NCI-H226 (cell line): ENCODE results near the gene GOLGB1.

Source experiments
- DNase-seq: peaks from one replicate; pipeline ENCODE4 v3.0.0-alpha.2; 2015

GOLGB1 gene

DNA sequence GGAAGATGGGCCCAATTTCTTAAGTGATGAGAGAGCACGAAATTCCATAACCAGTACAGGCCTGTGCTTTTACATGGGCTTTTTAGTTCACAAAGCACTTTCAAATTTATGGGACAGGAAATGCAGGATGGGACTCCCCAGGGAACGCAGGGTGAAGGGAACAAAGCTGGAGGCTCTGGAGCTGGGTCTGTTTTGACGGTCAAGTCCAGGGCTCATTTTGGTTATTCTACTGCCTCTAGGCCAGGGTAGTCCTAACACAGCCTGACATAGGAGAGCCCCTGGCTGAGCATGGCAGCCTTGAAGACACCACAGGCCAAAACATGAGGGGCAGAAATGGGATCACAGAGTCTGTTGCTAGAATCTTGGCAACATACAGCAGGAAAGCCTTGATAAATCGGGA is 122.3 kb downstream of the GOLGB1 start:
- DNase-seq, result no peak

- no peak for DNase-seq
Measured at GRCh38 chr3:121626495-121626894, 123.0 kb downstream of the GOLGB1 start.

DNA sequence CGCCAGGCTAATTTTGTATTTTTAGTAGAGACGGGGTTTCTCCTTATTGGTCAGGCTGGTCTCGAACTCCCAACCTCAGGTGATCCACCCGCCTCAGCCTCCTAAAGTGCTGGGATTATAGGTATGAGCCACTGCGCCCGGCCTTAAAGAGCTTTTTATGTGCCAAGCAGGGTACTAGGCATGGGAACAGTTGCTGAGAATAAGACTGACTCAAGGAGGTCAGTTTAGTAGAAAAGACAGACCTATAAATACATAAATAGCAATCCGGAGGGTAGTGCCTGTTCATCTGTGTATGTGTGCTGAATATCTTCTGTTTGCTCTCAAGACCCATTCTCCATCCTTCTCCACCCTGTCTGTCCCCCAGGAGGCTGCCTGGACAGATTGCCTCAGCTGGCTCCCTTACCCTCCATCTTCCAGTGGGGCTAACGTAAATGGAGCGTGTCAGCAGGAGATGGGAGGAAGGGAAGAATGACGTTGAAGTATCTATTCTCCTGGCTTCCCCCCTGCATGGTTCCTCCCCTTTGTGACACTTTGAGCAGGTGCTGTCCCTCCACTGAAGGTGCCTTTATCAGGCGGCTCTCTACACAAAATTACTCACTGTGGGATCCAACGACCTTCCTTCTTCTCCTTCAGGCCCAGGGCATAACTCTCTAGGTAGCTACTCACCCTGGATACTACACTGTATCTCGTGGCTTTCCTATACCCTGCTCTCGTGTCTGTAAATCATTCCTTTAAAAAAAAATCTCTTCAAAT is 125.2 kb downstream of the GOLGB1 start:
- DNase-seq, result no peak

DNA sequence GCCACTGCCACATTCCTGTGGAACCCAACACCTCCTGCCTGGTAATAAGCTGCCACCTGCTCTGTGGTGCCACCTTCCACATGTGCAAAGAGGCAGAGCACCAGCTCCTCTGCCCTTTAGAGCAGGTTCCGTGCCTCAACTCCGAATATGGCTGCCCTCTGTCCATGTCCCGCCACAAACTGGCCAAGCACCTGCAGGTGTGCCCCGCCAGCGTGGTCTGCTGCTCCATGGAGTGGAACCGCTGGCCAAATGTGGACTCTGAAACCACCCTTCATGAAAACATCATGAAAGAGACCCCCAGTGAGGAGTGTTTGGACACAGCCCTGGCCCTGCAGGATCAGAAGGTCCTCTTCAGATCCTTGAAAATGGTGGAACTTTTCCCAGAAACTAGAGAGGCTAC is 128.1 kb downstream of the GOLGB1 start:
- no peak for DNase-seq

DNA sequence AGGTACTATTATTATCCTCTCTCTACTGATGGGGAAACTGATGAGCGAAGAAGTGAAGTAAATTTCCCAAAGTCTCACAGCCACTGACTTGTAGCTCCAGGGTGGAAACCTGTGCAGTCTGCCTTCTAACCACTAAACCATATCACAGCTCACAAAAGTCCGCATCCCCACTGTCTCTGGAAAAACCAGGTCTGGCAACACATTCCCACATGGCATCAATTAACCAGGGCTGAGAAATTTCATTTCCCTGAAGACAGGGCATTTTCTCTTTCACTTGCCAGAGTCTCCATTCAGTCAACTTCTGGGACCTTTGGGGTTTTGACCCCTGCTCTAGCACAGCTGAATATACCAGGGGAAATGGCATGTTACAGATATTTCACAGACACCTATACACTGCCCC is 129.8 kb downstream of the GOLGB1 start:
- DNase-seq, result no peak
